HepG2 (cell line): ENCODE measurements around the gene LRR1. TPM values are rescaled to one million over a fixed set of nuclear protein-coding genes. Genes with fewer than 3 reads are reported as not detected.

Experiments used
- ATAC-seq: fragments of 200-7000 bp; cut with Tn5 transposase; 3 replicates; pipeline ENCODE4 v1.9.1; 2020; ENCODE audit warnings: mild to moderate bottlenecking, moderate library complexity
- BruUV-seq: library from RNA; stranded (reverse); fragments of 400-500 nt; replicated peaks from 2 replicates; lab custom pipeline; 2021; lab: Mats Ljungman, UMichigan
- CTCF ChIA-PET: fragments of 300-600 bp; formaldehyde crosslinking; extraction: SDS; loops from one replicate; lab custom pipeline; 2021; ENCODE audit warnings: low total read pairs, inconsistent platforms, low intra/inter-chr PET ratio; lab: Yijun Ruan, JAX
- POLR2A ChIA-PET: fragments of 350-600 bp; sonication (Branson Sonifier 250); formaldehyde crosslinking; loops from one replicate; lab custom pipeline; 2020; ENCODE audit warnings: antibody characterized with exemption, inconsistent platforms; lab: Yijun Ruan, JAX
- DNase-seq: peaks from one replicate; pipeline ENCODE4 v3.0.0-alpha.2; 2015; ENCODE audit warnings: low spot score
- FAIRE-seq: peaks from 3 replicates; lab custom pipeline; 2011; peaks lifted over from hg19 to GRCh38; lab: Jason Lieb, UNC
- H2AFZ ChIP-seq: one replicate; pipeline ENCODE4 v1.6.1; 2011; ENCODE audit warnings: low read length, inconsistent platforms
- H3K27ac ChIP-seq: fragments of 300-600 bp; 3 replicates; pipeline ENCODE4 v1.8.0; 2011; ENCODE audit warnings: mixed run types, mild to moderate bottlenecking, mixed read lengths, low read length, inconsistent platforms; ENCODE audit not compliant: insufficient read depth; ENCODE audit errors: extremely low read length
- H3K27me3 ChIP-seq, 2 experiments: fragments of 200-600 bp in 1 of 2; 2 replicates in 1 of 2; 3 replicates in 1 of 2; pipeline versions ENCODE4 v1.6.0 to v1.8.0; 2011; ENCODE audit warnings: low read length in 2 of 2, mild to moderate bottlenecking in 2 of 2, moderate library complexity in 2 of 2, inconsistent platforms in 1 of 2; ENCODE audit not compliant: insufficient read depth in 2 of 2, control insufficient read depth in 1 of 2
- H3K36me3 ChIP-seq, 2 experiments: fragments of 200-600 bp in 1 of 2; replicated peaks in 1 of 2; 2 replicates in 1 of 2; 3 replicates in 1 of 2; pipeline versions ENCODE4 v1.5.1 to v1.8.0; 2011; ENCODE audit warnings: low read length in 2 of 2, inconsistent platforms in 1 of 2; ENCODE audit not compliant: insufficient read depth in 2 of 2, control insufficient read depth in 1 of 2
- H3K4me1 ChIP-seq: 2 replicates; pipeline ENCODE4 v1.5.1; 2012; ENCODE audit warnings: low read length, inconsistent platforms; ENCODE audit not compliant: insufficient read depth
- H3K4me2 ChIP-seq: 2 replicates; pipeline ENCODE4 v1.6.0; 2011; ENCODE audit warnings: low read depth, low read length, inconsistent platforms
- H3K4me3 ChIP-seq, 3 experiments: fragments of 200-600 bp in 1 of 3; sonication (generic), shearing (Covaris generic) in 1 of 3; replicated peaks in 1 of 3; 2 replicates each; pipeline ENCODE4 v1.5.1; 2011 to 2016; ENCODE audit warnings: low read length in 3 of 3, inconsistent platforms in 2 of 3, low read depth in 2 of 3, mild to moderate bottlenecking in 2 of 3, control low read depth in 1 of 3, mixed read lengths in 1 of 3; ENCODE audit not compliant: insufficient read depth in 1 of 3
- H3K79me2 ChIP-seq: one replicate; pipeline ENCODE4 v1.6.1; 2011; ENCODE audit warnings: low read length, inconsistent platforms; ENCODE audit not compliant: insufficient read depth
- H3K9ac ChIP-seq: 2 replicates; pipeline ENCODE4 v1.6.0; 2011; ENCODE audit warnings: mild to moderate bottlenecking, low read depth, low read length, inconsistent platforms; ENCODE audit not compliant: insufficient read depth
- H3K9me3 ChIP-seq: 2 replicates; pipeline ENCODE4 v1.5.1; 2012; ENCODE audit warnings: mild to moderate bottlenecking, low read length
- H4K20me1 ChIP-seq: 2 replicates; pipeline ENCODE4 v1.6.0; 2011; ENCODE audit warnings: inconsistent platforms, mild to moderate bottlenecking, low read length, moderate library complexity; ENCODE audit not compliant: insufficient read depth
- ATM ChIP-seq: fragments of 450-650 bp; IDR thresholded peaks from 2 replicates; pipeline ENCODE4 v1.7.1; 2017; ENCODE audit warnings: mild to moderate bottlenecking, borderline replicate concordance
- RBFOX2 ChIP-seq: fragments of 200-400 bp; formaldehyde crosslinking; IDR thresholded peaks from 2 replicates; pipeline ENCODE4 v1.6.1; 2017; ENCODE audit warnings: low read depth, mild to moderate bottlenecking, low read length
- TAF1 ChIP-seq: sonication (generic); formaldehyde crosslinking; IDR thresholded peaks from 2 replicates; pipeline ENCODE4 v1.4.0; 2020; ENCODE audit warnings: missing genetic modification reagents
- THYN1 ChIP-seq: sonication (generic); formaldehyde crosslinking; IDR thresholded peaks from 2 replicates; pipeline ENCODE4 v1.8.1; 2023; ENCODE audit warnings: low read depth, mild to moderate bottlenecking, moderate library complexity, missing genetic modification reagents, borderline replicate concordance
- TSC22D2 ChIP-seq: sonication (generic); formaldehyde crosslinking; IDR thresholded peaks from 2 replicates; pipeline ENCODE4 v1.5.1; 2020; ENCODE audit warnings: missing genetic modification reagents, mild to moderate bottlenecking, borderline replicate concordance
- ZBTB1 ChIP-seq: sonication (generic); formaldehyde crosslinking; IDR thresholded peaks from 2 replicates; pipeline ENCODE4 v1.4.0; 2020; ENCODE audit warnings: missing genetic modification reagents, borderline replicate concordance
- ZNF552 ChIP-seq: sonication (generic); formaldehyde crosslinking; IDR thresholded peaks from 2 replicates; pipeline ENCODE4 v1.9.0; 2022; ENCODE audit warnings: missing genetic modification reagents, mild to moderate bottlenecking, borderline replicate concordance
- ZNF619 ChIP-seq: sonication (generic); formaldehyde crosslinking; IDR thresholded peaks from 2 replicates; pipeline ENCODE4 v1.4.0; 2020; ENCODE audit warnings: mild to moderate bottlenecking, missing genetic modification reagents
- ZNF766 ChIP-seq: sonication (generic); formaldehyde crosslinking; IDR thresholded peaks from 2 replicates; pipeline ENCODE4 v1.5.0; 2020; ENCODE audit warnings: missing genetic modification reagents, borderline replicate concordance
- WGBS: methylation state at CpG from one replicate; pipeline ENCODE4 v1.1.6; 2017; ENCODE audit warnings: low lambda C conversion rate; 5-methylcytosine and 5-hydroxymethylcytosine counted together
- in situ Hi-C: cut with HindIII; loops from 2 replicates; pipeline ENCODE4 v1.10.0; 2017; ENCODE audit warnings: low pct_unique_long_range_greater_than_20kb; ENCODE audit not compliant: extremely low pct_ligation_motif_present
- intact Hi-C: fragments of 100-400 bp; cut with micrococcal nuclease; formaldehyde crosslinking; loops from one replicate; pipeline ENCODE4 v1.10.0; 2022; ENCODE audit not compliant: unreplicated experiment
- polyA plus RNA-seq, 8 experiments: library from polyadenylated mRNA; depleted of rRNA in 3 of 8; stranded (reverse) in 7 of 8; unstranded in 1 of 8; fragments of >200 nt; fragmentation: Illumina TruSeq in 4 of 8; extraction: Trizol in 4 of 8; gene quantifications; 2 replicates each; pipeline versions ENCODE4 v1.2.1 to v1.2.3, GENCODE V29; 2011 to 2016; ENCODE audit warnings: low read depth in 4 of 8, missing spikeins in 1 of 8, mixed read lengths in 1 of 8; ENCODE audit not compliant: insufficient read depth in 1 of 8
- total RNA-seq, 5 experiments: library from RNA; depleted of rRNA; stranded (reverse); fragments of >200 nt; fragmentation: Illumina TruSeq; extraction: Trizol; gene quantifications; 2 replicates each; pipeline ENCODE4 v1.2.3, GENCODE V29; 2016; ENCODE audit warnings: low read depth in 1 of 5
- TF ChIP-seq, protein P1 (sequence below): sonication (generic); formaldehyde crosslinking; IDR thresholded peaks from 2 replicates; pipeline ENCODE4 v1.4.0; 2020; ENCODE audit warnings: missing genetic modification reagents
- TF ChIP-seq, protein P2 (sequence below): sonication (generic); formaldehyde crosslinking; IDR thresholded peaks from 2 replicates; pipeline ENCODE4 v1.4.0; 2020; ENCODE audit warnings: missing genetic modification reagents, mild to moderate bottlenecking, borderline replicate concordance
- TF ChIP-seq, protein P3 (sequence below): sonication (generic); formaldehyde crosslinking; IDR thresholded peaks from 2 replicates; pipeline ENCODE4 v1.4.0; 2020; ENCODE audit warnings: mild to moderate bottlenecking, low read depth, missing genetic modification reagents

The LRR1 gene
- total and polyA plus RNA-seq, 2 of the 13 experiments (the other 11 are each of a cell fraction or from before 2014, with no cell fraction given) = 7.0 to 36.2 TPM

DNA sequence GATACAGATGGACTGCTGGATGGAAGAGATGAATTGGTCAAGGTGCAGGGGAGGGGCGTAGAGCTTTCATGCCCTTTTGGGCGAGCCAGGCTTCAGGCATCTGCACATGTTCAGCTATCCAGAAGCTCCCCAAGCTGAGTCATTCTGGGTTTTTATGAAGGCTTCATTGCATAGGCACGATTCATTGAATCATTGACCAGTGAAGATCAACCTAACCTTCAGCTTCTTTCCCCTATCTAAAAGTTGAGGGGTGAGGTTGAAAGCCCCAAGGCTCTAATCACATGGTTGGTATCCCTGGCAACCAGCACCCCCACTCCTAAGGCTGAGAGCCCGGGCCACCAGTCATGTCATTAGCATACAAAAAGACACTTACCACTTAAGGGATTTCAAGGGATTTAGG lies 48.9 kb upstream of the LRR1 start:
- POLR2A ChIA-PET = no interaction called here
- Histone ChIP-seq H3K27ac (no peak overlapping the region), H3K9ac (no peak overlapping the region), H3K4me2 (no peak overlapping the region), H3K36me3 (no peaks in the 10 kb centered on the region), H3K4me1 (peaks cover 35% of the 10 kb centered on the region), H3K79me2 (no peaks in the 10 kb centered on the region), H3K9me3 (no peaks in the 10 kb centered on the region), H3K27me3 (no peaks in the 10 kb centered on the region; a peak in 1 of 5 replicates), H4K20me1 (no peaks in the 10 kb centered on the region), H3K4me3 (no peak overlapping the region), H2AFZ (no peak overlapping the region)
- TF ChIP-seq ZBTB1 (CRISPR knock-in tag) = no peak
- TF ChIP-seq, protein P1, sequence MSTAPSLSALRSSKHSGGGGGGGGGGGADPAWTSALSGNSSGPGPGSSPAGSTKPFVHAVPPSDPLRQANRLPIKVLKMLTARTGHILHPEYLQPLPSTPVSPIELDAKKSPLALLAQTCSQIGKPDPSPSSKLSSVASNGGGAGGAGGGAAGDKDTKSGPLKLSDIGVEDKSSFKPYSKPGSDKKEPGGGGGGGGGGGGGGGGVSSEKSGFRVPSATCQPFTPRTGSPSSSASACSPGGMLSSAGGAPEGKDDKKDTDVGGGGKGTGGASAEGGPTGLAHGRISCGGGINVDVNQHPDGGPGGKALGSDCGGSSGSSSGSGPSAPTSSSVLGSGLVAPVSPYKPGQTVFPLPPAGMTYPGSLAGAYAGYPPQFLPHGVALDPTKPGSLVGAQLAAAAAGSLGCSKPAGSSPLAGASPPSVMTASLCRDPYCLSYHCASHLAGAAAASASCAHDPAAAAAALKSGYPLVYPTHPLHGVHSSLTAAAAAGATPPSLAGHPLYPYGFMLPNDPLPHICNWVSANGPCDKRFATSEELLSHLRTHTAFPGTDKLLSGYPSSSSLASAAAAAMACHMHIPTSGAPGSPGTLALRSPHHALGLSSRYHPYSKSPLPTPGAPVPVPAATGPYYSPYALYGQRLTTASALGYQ (CRISPR knock-in tag) = no peak
- no peak for TF ChIP-seq ATM
- no peak for TF ChIP-seq TSC22D2 (CRISPR knock-in tag)
- TF ChIP-seq ZNF619 = no peak
- TF ChIP-seq TAF1 (CRISPR knock-in tag) = no peak
- no peak for TF ChIP-seq ZNF766 (CRISPR knock-in tag)
- TF ChIP-seq, protein P2, sequence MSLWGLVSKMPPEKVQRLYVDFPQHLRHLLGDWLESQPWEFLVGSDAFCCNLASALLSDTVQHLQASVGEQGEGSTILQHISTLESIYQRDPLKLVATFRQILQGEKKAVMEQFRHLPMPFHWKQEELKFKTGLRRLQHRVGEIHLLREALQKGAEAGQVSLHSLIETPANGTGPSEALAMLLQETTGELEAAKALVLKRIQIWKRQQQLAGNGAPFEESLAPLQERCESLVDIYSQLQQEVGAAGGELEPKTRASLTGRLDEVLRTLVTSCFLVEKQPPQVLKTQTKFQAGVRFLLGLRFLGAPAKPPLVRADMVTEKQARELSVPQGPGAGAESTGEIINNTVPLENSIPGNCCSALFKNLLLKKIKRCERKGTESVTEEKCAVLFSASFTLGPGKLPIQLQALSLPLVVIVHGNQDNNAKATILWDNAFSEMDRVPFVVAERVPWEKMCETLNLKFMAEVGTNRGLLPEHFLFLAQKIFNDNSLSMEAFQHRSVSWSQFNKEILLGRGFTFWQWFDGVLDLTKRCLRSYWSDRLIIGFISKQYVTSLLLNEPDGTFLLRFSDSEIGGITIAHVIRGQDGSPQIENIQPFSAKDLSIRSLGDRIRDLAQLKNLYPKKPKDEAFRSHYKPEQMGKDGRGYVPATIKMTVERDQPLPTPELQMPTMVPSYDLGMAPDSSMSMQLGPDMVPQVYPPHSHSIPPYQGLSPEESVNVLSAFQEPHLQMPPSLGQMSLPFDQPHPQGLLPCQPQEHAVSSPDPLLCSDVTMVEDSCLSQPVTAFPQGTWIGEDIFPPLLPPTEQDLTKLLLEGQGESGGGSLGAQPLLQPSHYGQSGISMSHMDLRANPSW = no peak
- TF ChIP-seq ZNF552 (CRISPR knock-in tag) = no peak
- TF ChIP-seq, protein P3, sequence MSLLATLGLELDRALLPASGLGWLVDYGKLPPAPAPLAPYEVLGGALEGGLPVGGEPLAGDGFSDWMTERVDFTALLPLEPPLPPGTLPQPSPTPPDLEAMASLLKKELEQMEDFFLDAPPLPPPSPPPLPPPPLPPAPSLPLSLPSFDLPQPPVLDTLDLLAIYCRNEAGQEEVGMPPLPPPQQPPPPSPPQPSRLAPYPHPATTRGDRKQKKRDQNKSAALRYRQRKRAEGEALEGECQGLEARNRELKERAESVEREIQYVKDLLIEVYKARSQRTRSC (CRISPR knock-in tag) = no peak
- no peak for TF ChIP-seq RBFOX2
- no peak for TF ChIP-seq THYN1 (CRISPR knock-in tag)
- WGBS = 5% methylated on average over 4 of the region's 4 CpGs
- in situ Hi-C loops (no loop called here), intact Hi-C loops (loop anchor here (5.0 kb wide), 1 partner anchor 88 kb away; no protein-coding TSS in a partner anchor)
- no peak for FAIRE-seq
- CTCF ChIA-PET = no interaction called here
- BruUV-seq = no TSS peak
- DNase-seq = no peak
- peak; percentile 36; the same call in 2 of the 3 replicates for ATAC-seq
